ENCODE measurements around the gene CDIP1.
A peak's percentile ranks its signal among the peaks of the same experiment; 100 is the strongest.

The CDIP1 gene

DNA sequence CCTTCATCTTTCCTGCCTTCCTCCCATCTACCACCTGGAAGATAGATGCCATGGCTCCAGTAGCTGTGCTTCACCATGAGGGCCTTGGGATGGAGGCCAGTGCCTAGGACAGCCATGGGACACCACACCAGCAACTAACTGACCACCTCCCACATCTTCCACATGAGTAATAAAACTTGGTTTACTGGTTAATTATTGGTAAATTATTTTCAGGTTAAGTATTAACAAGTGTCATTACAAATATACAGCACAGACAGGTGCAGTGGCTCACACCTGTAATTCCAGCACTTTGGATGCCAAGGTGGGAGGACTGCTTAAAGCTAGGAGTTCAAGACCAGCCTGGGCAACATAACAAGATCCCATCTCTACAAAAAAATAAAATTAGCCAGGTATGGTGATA is 14.0 kb downstream of the CDIP1 start:
- in situ Hi-C loops (cut with MboI; ENCODE audit: low sequenced_read_pairs, unreplicated experiment), result no loop called here
- no peak for DNase-seq (ENCODE audit: low spot score)
- TF ChIP-seq CTCF (IDR thresholded peaks at IDR 0.05; ENCODE audit: borderline replicate concordance, control extremely low read depth, extremely low read depth, insufficient read depth, missing control alignments), result no peak

- in situ Hi-C loops (cut with MboI; ENCODE audit: low sequenced_read_pairs, unreplicated experiment), result no loop called here
- TF ChIP-seq CTCF (IDR thresholded peaks at IDR 0.05; ENCODE audit: borderline replicate concordance, control extremely low read depth, extremely low read depth, insufficient read depth, missing control alignments), result no peak
- DNase-seq (ENCODE audit: low spot score), result no peak
Measured at GRCh38 chr16:4523686-4524085, 14.9 kb downstream of the CDIP1 start.

- DNase-seq (ENCODE audit: low spot score), result no peak
- TF ChIP-seq CTCF (IDR thresholded peaks at IDR 0.05; ENCODE audit: borderline replicate concordance, control extremely low read depth, extremely low read depth, insufficient read depth, missing control alignments), result no peak
- in situ Hi-C loops (cut with MboI; ENCODE audit: low sequenced_read_pairs, unreplicated experiment), result no loop called here
Measured at GRCh38 chr16:4522051-4522581, 16.5 kb downstream of the CDIP1 start.

GRCh38 chr16:4520913-4521312 is 17.7 kb downstream of the CDIP1 start:
- in situ Hi-C loops (cut with MboI; ENCODE audit: low sequenced_read_pairs, unreplicated experiment), result no loop called here
- no peak for DNase-seq (ENCODE audit: low spot score)
- TF ChIP-seq CTCF (IDR thresholded peaks at IDR 0.05; ENCODE audit: borderline replicate concordance, control extremely low read depth, extremely low read depth, insufficient read depth, missing control alignments), result no peak

DNA sequence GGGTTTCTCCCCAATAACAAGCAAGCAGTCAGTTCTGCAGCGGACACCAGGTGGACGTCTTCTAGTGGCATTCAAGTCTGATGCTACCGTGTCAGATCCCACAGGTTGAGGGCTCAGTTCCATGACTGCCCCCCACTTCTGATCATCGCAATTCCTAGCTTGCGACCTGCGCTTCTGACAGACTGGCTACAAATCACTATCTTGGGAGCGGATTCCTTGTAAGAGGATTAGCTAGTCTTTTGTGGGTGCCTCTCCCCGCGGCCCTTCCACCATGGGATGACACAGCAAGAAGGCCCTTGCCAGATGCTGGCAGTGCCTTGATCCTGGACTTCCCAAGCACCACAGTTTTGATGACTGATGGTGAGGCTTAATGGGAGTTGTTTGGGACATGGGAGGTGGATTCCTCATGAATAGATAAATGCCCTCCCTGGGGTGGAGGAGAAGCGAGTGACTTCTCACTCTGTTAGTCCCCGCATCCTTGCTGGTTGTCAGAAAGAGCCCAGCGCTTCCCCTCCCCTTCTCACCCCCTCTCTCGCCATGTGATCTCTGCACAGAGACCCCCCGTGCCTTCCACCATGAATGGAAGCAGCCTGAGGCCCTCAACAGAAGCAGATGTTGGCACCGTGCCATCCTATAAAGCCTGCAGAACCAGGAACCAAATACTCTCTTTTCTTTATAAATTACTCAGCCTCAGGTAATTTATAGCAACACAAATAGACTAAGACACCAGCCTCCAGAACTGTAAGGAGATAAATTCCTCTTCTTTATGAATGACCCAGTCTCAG is 19.1 kb downstream of the CDIP1 start:
- in situ Hi-C loops (cut with MboI; ENCODE audit: low sequenced_read_pairs, unreplicated experiment), result no loop called here
- no peak for TF ChIP-seq CTCF (IDR thresholded peaks at IDR 0.05; ENCODE audit: borderline replicate concordance, control extremely low read depth, extremely low read depth, insufficient read depth, missing control alignments)
- DNase-seq (ENCODE audit: low spot score), result no peak

DNA sequence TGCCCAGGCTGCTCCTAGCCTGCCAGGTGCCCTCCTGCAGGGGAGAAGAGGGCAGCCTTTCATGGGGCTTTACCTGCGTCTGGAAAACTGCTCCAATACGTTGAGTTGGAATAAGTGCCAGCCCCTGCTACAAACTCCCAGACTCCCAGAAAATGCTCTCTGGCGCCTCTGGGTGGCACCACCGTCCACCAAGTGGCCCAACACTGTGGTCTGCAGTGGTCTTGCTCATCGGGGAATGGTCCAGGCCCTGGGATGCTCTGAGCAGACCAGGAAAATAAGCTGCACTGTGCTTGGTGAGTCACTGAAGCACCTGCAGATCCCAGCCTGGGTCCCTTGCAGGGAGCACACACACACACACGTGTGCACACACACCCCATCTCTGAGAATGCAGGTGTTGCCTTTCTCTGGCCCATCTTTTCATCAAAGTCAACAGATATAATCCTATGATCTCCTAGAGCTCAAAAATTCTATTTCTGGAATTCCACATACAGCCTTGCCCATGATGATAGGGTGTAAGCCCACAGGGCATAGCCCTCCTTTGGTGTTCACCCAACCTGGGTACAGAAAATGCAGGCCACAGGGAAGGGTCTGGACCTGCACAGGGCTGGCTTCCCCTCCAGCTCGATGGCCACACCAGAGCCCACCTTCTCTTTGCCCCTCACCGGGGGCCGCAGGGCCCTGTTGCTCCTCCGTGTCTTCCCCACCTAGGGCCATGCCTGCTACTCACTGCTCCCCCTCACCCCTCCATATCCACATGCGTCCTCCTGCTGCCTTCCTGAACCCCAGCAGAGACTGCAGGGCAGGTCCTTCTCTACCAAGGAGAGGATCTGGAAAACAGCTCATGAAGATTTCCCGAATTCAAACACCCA is 20.5 kb downstream of the CDIP1 start:
- peak; percentile 45 for TF ChIP-seq CTCF (IDR thresholded peaks at IDR 0.05; ENCODE audit: borderline replicate concordance, control extremely low read depth, extremely low read depth, insufficient read depth, missing control alignments)
- DNase-seq (ENCODE audit: low spot score), result no peak
- in situ Hi-C loops (cut with MboI; ENCODE audit: low sequenced_read_pairs, unreplicated experiment), result no loop called here
